A172 (cell line): Measurements from ENCODE around the gene FGF12. TPM values are rescaled to one million over a fixed set of nuclear protein-coding genes. Genes with fewer than 3 reads are reported as not detected.
A peak's percentile ranks its signal among the peaks of the same experiment; 100 is the strongest.

Experiments
- DNase-seq: peaks from one replicate; pipeline ENCODE4 v3.0.0-alpha.2; 2015; ENCODE audit warnings: low spot score
- total RNA-seq: library from RNA; depleted of rRNA; stranded (reverse); fragments of >200 nt; shearing (Covaris generic); gene quantifications from 2 replicates; pipeline ENCODE4 v1.2.3, GENCODE V29; 2014

The FGF12 gene
- total RNA-seq, 1 experiment from 2014 or later, result 4.3 TPM

DNA sequence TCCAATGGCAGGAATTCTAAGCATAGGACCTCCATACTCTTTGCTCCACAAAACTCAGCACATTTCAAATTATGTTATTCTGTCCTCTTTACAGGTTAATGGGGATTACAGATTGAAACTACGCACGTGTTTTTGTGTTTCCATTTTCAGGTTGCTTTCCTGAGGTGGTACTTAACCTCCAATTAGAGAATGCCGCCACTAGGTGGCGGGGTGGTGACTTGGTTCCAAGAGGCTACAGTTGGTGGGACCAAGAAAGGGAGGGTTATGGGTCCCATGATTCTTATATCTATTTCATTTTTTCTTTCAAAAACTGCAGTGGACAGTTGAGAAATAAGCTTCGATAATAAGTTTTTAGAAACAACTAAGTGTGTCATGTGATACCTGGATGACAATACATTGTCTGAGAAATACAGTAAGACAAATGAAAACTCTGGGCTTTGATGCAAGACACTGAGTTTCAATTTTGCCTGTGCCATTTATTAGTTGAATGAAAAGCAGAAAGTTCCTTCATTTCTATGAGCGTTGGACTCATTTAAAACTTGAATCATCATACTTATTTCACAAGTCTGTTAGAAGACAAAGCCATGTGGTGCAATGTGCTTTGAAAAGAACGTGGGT, 539.0 kb downstream of the FGF12 start:
- DNase-seq, result peak; percentile 23

DNA sequence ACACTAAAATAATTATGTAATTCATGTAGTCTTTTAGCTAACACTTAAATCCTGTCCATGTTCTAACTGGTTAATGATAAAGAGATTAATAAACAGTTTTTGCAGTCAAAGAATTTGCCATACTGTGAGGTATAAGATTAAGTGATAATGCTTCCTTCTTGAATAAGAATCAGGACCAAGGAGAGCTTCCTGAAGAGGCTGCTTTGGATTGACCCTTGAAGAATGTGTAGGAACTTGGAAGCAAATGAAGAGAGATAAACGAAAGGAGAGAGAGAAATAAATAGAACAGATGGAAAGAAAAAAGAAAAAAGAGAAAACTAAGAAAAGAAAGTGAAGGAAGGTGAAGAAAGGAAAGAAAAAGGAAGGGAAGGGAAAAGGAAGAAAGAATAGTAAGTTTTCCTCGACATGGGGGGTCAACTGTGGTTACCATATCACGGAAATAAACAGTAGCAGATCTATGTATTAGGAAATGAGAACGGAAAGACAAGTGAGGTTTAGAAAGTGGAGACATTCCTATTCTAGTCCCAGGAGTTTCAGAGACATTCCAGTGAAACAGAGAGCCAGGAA, 539.8 kb downstream of the FGF12 start:
- peak; percentile 9 for DNase-seq

DNA sequence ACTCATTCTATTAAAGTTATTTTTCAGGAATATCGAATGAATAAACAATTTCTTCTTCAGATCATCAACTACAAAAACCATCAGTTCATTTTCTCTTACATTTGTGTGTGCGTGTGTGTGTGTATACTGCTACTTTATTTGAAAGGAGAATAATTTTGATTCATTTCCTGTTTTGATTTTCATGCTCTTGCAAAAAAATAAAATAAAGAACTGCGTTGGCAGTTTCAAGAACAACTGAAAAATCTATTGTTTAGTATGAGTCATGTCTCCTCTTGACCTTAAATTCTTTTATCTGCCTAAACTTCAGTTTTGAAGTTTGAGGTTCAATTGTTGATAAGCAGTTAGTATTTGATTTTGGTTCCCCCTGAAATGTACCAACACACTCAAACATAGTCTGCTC, 540.8 kb downstream of the FGF12 start:
- DNase-seq, result no peak

DNA sequence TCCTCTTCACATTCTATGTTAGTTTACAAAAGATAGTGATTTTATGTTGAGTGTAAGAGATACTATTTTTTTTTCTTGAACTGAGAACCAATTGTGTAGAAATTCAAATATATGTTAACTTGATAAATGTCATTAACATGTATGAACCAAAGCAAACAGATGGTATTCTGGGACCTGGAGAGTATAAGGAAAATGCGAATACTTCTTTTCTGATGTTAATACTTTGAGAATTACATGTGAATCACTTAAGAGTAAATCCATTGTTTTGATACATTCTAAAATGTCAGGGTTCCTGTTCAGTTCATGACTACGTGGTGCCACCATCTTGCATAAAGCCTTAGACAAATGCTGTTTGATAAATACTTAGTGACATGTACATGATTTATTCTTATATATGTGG, 541.3 kb downstream of the FGF12 start:
- no peak for DNase-seq

DNA sequence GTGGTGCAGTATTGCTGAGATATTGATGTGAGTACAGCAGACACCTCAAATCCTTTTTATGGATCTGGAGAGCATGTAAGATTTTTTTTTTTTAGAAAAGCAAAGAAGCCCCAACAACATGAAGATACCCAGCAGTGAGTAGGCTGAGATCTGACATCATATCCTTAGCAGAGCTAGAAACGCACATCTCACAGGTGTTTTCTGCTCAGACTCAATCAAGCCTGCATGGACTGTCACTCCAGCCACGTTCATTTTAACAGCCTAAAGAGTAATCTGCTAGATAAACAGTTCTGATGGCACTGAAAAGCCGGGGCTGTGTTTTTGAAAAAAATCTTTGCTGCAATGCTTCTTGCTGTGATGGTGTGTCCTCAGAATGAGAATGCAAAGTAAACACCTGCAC, 544.2 kb downstream of the FGF12 start:
- no peak for DNase-seq

DNA sequence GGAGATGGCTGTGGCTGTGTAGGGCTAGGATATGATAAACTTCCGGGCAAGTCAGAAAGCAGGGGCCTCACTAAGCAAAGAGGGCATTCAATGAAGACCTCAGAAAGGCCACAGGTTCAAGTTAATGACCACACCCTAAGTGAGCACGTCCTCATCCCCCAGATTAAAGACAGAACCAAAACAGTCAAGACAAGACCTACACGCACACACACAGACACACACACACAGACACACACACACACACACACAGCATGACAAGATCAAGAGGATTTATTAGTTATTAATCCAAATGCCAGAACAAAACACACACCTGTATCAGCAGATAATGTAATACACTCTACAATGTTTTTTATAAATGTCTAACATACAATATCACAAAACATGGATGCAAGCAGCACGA, 546.2 kb downstream of the FGF12 start:
- no peak for DNase-seq

DNA sequence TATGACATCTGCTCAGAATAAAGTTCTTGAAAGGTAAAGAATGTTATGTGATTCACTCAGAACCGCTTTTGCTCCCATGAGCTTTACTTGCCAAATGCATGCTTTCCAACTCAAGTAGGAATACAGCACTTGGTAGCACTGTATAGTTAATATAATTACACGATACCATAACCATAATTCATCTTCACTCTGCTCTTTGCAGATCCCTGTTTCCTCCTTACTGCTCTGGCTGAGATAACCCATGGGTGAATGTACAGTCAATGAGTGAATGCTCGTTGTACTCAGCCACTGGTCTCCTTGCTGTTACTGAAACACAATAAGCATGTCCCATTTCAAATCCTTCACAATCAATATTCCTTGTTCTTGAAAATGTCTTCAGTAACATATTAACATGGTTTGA, 550.0 kb downstream of the FGF12 start:
- no peak for DNase-seq

DNA sequence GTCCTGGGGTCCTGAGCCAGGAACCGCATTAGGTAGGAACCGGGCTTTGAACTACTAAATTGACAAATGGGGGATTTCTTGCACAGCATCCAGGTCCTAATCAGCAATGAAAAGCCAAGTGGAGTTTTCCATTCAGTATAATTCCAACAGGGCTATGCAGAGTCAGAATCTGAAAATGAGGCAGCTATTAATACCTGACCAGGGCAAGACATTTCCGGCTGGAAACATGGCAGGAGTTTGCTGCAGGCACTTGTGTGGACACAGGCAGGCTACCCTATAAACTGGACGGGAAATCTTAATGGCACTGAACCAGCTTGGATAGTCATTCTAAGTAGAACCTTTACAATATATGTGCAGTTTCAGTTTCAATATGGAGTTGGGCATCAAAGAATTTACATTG, 553.1 kb downstream of the FGF12 start:
- no peak for DNase-seq

DNA sequence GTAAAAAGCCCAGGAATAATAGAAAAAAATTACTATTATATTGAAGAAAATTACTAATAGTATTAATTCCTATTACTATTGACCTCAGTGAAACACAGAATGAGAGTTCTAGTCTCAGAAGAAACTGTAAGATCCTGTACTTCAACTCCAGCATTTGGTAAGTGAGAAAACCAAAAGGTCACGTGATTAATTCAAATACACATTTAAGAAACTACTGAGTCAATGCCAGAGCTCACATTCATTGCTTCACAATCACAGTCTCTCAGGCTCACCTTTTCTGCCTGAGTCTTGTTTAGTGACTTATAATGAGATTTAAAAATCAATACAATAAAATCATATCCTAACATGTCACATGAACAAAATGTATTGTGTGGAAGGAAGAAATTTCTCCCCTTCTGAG, 556.1 kb downstream of the FGF12 start:
- DNase-seq, result no peak

DNA sequence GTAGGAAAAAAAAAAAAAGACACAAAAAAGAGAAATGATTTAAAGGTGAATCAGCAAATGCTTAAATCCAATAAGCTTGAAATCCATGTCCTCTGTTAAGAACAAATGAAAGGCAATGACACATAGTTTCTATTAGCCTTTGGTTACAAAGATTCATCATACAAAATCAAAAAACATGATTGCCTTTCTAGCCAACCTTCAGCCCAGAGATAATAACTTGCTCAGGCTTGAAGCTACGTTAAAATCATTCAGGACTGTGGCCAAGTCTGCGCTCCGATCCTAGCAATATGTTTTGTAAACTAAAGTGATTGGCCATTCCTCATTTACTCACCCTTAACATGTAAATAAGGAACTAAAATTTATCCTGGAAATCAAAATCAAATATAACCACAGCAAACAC, 556.7 kb downstream of the FGF12 start:
- DNase-seq, result no peak

DNA sequence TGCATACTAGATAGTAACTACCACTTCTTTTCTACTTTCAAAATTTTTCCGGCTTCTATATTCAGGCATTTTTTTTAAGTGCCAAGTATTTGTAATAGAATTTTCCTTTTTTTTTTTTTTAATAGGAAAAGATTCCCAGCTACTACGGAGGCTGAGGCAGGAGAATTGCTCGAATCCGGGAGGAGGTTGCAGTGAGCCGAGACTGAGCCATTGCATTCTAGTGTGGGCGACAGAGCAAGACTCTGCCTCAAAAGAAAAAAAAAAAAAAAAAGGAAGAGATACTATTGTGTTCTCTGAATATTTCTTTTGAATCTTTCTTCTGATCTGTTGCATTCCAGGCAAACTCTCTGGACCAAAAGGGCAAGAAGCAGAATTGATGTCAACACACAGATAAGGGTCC, 557.3 kb downstream of the FGF12 start:
- DNase-seq, result no peak

DNA sequence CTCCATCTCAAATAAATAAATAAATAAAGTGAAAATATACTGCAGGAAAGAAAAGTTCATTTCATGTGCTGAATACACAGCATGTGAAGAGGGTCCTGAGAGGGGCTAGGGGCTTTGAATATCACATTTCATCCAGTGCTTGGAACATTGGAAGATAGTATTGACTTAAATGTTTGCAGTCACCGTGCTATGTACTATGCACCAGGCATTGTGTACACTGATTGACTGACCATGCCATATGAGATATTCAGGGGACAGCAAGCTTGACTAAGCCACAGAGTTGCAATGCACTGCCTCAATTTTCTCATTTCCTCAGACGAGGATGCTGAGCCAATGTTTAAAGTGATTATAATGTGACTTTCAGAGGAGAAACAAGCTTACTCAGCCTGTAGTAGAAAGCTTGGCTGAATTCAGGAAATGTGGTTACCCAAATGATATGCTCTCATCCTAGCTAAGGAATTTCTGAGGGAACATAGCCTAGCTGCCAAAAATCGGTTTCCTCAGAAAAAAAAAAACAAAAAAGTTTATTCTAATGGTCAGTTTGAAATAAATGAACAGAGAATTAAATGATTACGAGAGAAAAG, 557.9 kb downstream of the FGF12 start:
- no peak for DNase-seq

DNA sequence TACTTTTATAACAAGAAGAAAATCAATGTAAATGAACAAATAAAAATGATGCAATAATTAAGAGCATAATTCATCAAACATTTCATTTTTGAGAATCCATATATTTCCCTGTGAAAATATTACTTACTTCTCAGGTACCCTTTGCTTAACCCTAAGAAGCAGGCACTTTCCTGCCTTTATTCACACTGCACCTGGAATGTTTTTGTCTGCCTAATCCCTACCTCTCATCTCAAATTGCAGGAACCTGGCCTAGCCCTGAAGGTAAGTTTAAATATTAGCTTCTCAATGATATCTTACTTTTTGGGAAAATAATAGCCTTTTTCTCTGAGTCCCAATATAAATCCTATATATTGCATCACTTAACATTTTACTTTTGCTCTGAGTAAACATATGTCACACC, 559.1 kb downstream of the FGF12 start:
- no peak for DNase-seq

DNA sequence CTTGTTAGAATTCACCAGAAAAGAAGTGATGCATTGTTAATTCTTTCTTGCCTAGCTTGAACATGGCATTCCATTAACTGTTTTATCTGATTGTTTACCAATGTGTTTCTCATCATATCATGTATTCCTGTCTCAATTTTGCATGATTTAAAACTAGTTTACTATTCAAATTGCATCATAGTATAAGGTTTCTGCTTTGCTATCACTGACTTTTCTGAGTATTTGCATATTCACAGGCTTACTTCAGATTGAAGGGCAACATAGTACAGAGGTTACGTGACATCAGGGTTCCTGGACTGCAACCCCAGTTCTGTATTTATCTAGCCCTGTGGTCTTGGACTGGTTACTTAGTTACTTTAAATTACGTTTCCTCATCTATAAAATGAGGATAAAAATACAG, 561.8 kb downstream of the FGF12 start:
- DNase-seq, result no peak

DNA sequence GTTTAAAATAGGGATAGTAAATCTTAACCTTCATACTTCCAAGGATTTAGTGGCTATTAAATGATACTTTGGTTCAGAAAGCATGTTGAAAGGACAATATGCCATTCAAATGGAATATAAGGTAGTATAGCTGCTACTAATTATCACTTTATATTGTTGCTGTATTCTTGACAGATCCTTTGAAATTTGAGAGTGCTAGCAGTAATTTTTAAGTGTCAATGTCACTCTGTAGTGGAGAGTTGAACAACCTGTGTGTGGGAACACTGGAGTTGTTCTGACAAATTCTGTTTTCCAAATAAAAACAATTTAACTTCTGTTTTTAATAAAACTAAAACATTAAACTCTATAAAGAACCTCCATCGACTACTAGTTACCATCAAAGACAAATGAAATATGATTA, 565.7 kb downstream of the FGF12 start:
- DNase-seq, result no peak

DNA sequence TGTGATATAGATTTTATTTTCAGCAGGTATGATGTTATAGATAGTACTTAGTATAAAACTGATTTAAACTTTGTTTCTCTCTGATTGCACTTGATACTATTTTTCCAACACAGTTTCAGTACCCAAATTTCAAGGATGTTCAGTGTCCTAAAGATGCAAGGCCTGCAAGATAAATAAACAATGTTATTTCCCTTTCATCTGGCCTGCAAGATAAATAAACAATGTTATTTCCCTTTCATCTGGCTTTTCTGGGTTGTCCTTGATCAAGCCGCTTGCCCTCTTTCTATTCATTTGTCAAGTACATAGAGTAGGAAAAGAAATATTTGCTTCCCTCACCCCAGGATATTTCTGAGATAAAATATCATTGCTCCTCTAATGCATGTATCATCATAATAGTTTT, 571.0 kb downstream of the FGF12 start:
- no peak for DNase-seq

DNA sequence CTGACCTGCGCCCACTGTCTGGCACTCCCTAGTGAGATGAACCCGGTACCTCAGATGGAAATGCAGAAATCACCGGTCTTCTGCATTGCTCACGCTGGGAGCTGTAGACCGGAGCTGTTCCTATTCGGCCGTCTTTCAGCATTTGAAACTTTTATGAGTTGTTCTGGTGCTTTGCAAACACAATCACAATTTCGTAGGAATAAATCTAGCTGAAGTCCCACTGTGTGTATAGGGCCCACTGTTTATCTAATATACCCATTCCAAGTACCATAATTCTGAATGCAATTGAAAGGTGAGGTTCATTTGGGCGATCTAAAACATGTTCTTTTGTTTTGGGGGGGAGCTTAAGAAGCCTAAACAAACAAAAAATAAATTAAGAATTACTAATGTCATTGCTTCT, 572.1 kb downstream of the FGF12 start:
- no peak for DNase-seq

DNA sequence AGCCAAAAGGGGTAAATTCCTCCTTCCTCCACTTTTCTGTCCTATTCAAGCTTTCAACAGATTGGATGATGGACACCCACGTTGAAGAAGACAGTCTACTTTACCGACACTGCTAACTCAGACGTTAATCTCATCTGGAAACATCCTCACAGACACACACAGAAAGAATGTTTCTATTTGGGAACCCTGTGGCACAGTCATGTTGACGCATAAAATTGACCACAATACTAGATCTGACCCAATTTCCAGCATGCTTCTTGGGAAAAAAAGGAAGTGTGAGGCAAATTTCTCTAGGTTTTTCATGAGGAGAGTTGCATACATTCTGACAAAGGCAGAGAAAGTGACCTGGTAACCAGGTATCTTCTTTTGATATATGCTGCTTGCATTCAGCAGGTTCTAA, 594.1 kb downstream of the FGF12 start:
- DNase-seq, result no peak

DNA sequence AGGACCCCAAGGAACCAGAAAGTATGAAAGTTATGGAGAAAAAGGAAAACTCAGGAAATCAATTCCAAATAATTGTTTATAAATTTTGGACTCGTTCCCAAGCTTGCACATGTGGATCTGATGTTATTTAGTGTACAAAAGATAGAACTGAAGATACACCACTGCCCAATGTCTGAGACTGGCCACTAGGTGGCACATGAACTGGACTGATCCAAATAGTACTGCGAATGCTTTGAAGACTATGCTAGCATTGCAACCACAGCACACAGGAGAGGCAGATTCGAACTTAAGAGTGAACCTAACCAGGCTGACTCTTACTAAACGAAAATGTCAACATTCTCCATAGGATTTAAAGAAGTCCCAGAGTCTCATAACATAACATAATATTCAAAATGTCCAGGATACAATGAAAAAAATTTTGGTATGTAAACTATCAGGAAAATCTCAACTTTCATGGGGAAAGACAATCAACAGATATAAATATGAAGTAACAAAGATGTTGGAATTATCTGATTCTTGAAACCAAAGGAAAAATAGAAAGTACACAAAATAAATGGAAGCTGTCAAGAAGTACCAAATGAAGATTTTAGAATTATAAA, 596.7 kb downstream of the FGF12 start:
- peak; percentile 69 for DNase-seq

DNA sequence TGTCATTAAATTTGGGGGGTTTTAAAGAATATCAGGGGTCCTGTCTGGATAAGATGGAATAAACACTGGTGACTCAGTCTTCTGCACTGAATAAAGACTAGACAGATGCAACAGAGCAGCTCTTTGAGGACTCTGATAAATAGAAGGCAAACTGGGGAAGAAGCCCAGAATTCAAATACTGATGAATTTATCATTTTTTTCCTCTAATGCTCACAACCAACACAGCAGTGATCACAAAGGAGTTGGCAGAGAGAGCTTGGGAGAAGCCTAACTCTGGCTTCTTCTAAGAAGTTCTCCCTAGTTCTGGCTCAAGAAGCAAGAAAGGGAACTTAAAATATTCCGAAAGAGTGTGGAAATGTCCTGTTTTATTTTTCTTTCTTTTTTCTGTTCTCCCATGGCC, 597.8 kb downstream of the FGF12 start:
- no peak for DNase-seq

DNA sequence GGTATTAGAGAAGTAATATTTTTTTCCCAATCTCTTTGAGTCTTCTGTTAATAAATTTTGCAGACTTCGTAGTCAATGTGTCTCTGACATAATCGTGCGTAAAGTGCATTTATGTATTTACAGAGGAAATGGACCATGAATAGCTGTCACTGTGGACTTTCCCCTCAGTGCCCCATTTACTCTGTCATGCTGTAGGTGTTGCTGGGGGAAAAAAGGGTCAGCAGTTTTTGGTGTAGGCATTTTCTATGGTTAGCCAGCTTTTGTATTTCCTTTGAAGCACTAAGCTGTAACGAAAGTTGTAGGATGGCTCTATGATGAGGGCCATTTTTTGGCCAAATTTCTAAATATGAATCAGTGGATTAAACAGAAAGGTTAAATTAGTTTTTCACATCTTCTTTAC, 598.4 kb downstream of the FGF12 start:
- DNase-seq, result no peak

DNA sequence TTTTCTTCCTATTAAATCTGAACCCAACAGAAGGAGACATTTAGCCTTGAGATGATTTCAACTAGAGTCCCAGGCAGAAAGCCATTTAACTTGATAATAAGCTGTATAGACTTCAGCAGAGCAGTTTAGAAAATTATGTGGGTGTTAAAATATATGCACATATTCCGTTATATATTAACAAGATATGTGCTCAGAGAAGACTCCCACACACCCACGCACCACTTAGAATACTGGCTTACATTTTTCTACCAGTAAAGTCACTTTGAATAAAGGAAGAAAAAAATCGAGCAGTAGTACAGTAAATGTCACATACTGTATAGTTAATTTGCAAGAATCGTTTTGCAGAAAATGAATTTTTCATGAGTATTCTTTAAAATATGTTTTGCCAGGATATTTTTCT, 599.3 kb downstream of the FGF12 start:
- DNase-seq, result no peak

DNA sequence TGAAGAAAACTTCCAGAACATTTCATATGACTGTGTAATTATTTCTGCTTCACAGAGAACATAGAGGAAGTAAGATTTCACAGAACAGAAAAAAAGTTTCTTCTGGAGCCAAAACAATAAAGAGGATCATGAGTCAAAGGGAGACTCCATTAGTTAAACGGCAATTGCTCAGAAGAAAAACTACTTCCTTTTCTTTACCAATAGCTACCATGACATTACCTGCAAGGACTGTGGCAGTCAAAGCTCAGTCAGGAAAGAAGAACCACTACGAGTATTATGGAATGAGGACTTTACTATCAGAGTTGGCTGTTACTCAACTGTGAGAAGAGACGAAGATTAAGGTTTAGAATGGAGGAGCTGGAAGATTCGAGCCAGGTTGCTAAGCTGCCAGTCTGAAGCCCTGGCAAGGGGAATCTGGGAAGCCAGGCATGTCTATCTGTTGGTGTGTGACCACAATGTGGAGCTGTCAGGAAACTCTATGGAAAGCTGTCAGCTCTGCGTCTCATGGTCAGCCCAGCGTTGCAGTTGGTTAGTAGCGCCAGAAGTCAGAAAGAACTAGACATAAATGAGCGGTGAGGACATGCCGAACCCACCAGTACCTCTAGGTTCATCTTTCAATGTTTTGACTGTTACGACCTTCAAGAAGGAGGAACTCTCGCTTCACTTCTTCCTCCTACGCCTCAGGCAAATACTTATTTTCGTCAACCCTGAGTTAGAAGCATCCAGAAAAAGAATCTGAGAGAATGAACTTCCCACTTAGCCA, 604.3 kb downstream of the FGF12 start:
- DNase-seq, result no peak
